Measurements from ENCODE around the gene AKAP13. TPM values are rescaled to one million over a fixed set of nuclear protein-coding genes. Genes with fewer than 3 reads are reported as not detected.
"Not testable (repeated sequence)": the region's sequence is repeated elsewhere in the genome, so short reads cannot be mapped to it uniquely, and the experiment has no call there.

Gene AKAP13
- total and polyA plus RNA-seq, 5 donors from 2014 or later: 106 to 482 (median 112) TPM

DNA sequence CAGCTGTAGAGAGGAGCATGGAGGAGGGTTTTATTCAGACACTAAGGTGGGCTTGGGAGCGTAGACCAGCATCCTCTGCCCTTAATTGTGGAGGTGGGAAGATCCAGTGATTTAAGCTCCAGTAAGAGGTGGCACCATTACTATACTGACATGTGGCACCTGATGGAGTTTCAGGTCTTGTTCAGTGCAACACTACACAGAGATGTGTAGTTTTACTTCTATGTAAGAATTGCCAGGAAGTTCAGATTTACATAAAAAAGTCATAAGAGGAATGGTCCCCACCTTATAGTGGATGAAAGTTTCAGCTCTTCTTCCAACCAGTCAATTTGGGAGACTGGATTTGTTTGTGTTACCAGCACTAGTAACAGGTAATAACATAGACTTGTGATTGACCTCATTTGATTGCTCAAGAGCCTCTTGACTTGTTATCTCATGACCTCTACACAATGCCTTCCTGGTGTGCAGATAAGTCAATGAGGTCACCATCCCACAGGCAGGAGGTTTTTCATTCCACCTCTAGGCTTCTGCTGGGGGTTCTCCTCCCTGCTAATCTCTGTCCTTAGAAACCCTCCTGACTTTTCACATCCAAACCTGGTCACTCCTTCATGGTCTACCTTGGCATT is 33.8 kb upstream of the AKAP13 start:
- not testable (repeated sequence) for DNase-seq; H3K4me1 ChIP-seq (ENCODE audit: control insufficient read depth, insufficient read depth, low read length, poor library complexity, severe bottlenecking); H3K36me3 ChIP-seq (ENCODE audit: control insufficient read depth, insufficient read depth, low read length); H3K4me3 Mint-ChIP-seq; H3K4me1 Mint-ChIP-seq; H3K36me3 Mint-ChIP-seq; H3K27me3 Mint-ChIP-seq; H3K27me3 ChIP-seq (ENCODE audit: control insufficient read depth, insufficient read depth, low read length); H3K9me3 Mint-ChIP-seq; ATAC-seq (ENCODE audit: low read depth in 2 of 2); H3K9me3 ChIP-seq (ENCODE audit: control insufficient read depth in 2 of 2, low read length in 2 of 2); H3K4me3 ChIP-seq (ENCODE audit: low read depth, low read length); H3K27ac ChIP-seq (ENCODE audit: insufficient read depth, low read length, poor library complexity, severe bottlenecking); H3K27ac Mint-ChIP-seq

DNA sequence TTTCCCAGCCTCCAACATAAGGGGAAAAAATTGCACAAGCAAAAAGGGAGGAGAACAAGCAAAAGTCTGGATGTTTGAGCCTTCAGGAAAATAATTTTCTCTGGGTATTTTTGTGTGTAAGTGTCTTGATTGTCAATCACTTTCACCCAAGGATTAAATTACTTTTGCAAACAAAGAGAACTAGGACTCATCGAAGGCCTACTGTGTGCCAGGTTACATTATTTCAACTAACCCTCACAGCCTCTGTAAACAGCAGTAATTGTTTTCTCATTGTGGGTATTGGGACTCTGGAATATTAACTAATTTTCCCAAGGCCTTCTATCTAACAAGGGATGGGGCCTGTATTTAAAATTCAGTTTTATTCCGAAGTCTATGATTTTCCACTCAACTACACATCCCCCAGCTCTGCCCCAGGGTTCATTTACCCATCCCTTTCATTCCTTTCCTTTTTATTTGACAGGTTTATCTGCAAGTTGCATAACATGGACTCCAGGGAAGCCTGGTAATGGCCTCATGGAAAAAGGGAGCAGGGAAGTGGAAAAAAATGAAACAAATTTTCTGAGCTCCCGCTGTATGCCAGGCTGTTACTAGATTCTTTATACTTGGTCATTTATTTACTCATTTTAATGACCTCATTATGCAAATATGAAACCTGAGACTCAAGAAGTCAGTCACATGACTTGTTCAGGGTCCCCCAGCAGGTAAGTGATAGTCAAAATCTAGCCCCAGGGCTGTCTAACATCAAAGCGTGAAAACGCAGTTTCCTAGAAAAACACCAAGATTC is 32.9 kb upstream of the AKAP13 start:
- not testable (repeated sequence) for H3K9me3 Mint-ChIP-seq; H3K4me1 ChIP-seq (ENCODE audit: control insufficient read depth, insufficient read depth, low read length, poor library complexity, severe bottlenecking); H3K4me3 Mint-ChIP-seq; ATAC-seq (ENCODE audit: low read depth in 2 of 2); H3K36me3 ChIP-seq (ENCODE audit: control insufficient read depth, insufficient read depth, low read length); H3K4me3 ChIP-seq (ENCODE audit: low read depth, low read length); H3K4me1 Mint-ChIP-seq; H3K9me3 ChIP-seq (ENCODE audit: control insufficient read depth in 2 of 2, low read length in 2 of 2); H3K27me3 Mint-ChIP-seq; H3K27me3 ChIP-seq (ENCODE audit: control insufficient read depth, insufficient read depth, low read length); H3K27ac ChIP-seq (ENCODE audit: insufficient read depth, low read length, poor library complexity, severe bottlenecking); DNase-seq; H3K36me3 Mint-ChIP-seq; H3K27ac Mint-ChIP-seq

DNA sequence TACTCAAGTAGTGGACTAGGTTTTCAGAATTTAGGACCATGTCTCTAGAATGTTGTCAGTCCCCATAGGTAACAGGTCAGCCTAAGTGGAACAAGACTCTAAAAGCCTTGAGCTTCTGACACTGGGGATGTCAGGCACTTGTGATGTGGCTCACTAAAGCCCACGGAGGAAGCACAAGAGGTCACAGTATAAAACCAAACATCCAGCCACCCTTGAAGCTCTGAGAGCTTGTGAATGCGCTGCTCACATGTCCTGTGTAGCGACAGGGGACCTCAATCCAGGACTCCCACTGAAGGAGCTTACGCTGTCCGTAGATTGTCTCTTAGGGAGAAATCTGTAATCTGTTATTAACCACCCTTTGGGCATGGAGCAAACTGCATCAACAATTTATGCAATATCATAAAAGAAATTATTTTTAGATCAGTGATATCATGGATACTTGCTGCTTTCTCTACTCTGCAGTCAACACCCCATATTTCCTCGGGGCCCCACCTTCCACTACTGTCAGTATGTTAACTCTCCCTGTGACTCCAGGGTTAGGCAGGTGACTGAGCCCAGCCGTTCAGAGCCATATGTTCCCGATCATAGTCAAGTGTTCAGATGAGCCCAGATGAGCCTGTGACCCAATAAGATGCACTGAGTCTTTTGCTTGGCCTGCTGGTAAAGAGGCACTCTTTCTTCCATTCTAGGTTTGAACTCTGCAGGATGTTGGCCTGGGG is 32.2 kb upstream of the AKAP13 start:
- H3K4me1 Mint-ChIP-seq; H3K4me3 Mint-ChIP-seq; DNase-seq; H3K27me3 ChIP-seq (ENCODE audit: control insufficient read depth, insufficient read depth, low read length); ATAC-seq (ENCODE audit: low read depth in 2 of 2); H3K36me3 Mint-ChIP-seq; H3K27ac ChIP-seq (ENCODE audit: insufficient read depth, low read length, poor library complexity, severe bottlenecking); H3K27me3 Mint-ChIP-seq; H3K9me3 ChIP-seq (ENCODE audit: control insufficient read depth in 2 of 2, low read length in 2 of 2); H3K36me3 ChIP-seq (ENCODE audit: control insufficient read depth, insufficient read depth, low read length); H3K4me3 ChIP-seq (ENCODE audit: low read depth, low read length); H3K4me1 ChIP-seq (ENCODE audit: control insufficient read depth, insufficient read depth, low read length, poor library complexity, severe bottlenecking); H3K9me3 Mint-ChIP-seq: not testable (repeated sequence)
- peak overlapping the region in 1 of 3 donors; percentile 29 for H3K27ac Mint-ChIP-seq

DNA sequence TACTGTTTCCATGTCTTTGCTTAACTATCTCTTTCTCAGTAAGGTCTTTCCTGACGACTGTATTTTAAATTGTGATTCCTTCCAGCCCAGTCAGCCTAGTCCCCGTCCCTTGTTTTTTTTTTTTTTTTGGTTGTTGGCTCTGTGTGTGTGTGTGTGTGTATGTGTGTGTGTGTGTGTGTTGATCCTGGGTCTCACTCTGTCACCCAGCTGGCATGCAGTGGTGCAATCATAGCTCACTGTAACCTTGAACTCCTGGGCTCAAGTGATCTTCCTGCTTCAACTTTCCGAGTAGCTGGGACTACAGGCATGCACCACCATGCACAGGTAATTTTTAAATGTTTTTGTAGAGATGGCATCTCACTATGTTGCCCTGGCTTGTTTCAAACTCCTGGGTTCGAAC is 31.3 kb upstream of the AKAP13 start:
- H3K27me3 Mint-ChIP-seq; ATAC-seq (ENCODE audit: low read depth in 2 of 2); H3K9me3 ChIP-seq (ENCODE audit: control insufficient read depth in 2 of 2, low read length in 2 of 2); DNase-seq; H3K36me3 Mint-ChIP-seq; H3K27me3 ChIP-seq (ENCODE audit: control insufficient read depth, insufficient read depth, low read length); H3K27ac Mint-ChIP-seq; H3K9me3 Mint-ChIP-seq; H3K27ac ChIP-seq (ENCODE audit: insufficient read depth, low read length, poor library complexity, severe bottlenecking); H3K4me1 Mint-ChIP-seq; H3K4me3 Mint-ChIP-seq; H3K4me3 ChIP-seq (ENCODE audit: low read depth, low read length); H3K36me3 ChIP-seq (ENCODE audit: control insufficient read depth, insufficient read depth, low read length); H3K4me1 ChIP-seq (ENCODE audit: control insufficient read depth, insufficient read depth, low read length, poor library complexity, severe bottlenecking): not testable (repeated sequence)

DNA sequence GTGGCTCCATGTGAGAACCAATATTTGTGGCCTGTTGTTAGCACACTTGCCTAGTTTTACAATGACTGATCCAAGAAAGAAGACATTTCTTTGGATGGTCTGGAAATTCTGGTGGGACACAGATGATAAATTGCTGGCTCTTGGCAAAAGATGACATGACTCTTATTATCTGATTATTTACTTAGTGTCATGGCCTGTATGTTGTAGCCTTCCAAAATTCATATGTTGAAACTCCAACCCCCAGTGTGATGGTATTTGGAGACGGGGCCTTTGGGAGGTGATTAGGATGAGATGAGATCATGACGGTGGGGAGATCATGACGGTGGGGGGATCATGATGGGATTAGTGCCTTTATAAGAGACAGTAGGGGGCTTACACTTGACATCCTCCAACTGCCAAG is 30.0 kb upstream of the AKAP13 start:
- ATAC-seq (ENCODE audit: low read depth in 2 of 2) (no peak), DNase-seq (no peak)
- Mint-ChIP-seq H3K27ac (no peak overlapping the region), H3K27me3 (no peaks in the 10 kb centered on the region), H3K9me3 (no peaks in the 10 kb centered on the region), H3K36me3 (no peaks in the 10 kb centered on the region), H3K4me1 (peaks cover 0 to 4% (median 1%) of the 10 kb centered on the region in 4 donors), H3K4me3 (no peak overlapping the region)
- Histone ChIP-seq H3K27me3 (ENCODE audit: control insufficient read depth, insufficient read depth, low read length) (no peaks in the 10 kb centered on the region), H3K27ac (ENCODE audit: insufficient read depth, low read length, poor library complexity, severe bottlenecking) (no peak overlapping the region), H3K4me1 (ENCODE audit: control insufficient read depth, insufficient read depth, low read length, poor library complexity, severe bottlenecking) (no peaks in the 10 kb centered on the region), H3K9me3 (ENCODE audit: control insufficient read depth in 2 of 2, low read length in 2 of 2) (no peaks in the 10 kb centered on the region), H3K4me3 (ENCODE audit: low read depth, low read length) (no peak overlapping the region), H3K36me3 (ENCODE audit: control insufficient read depth, insufficient read depth, low read length) (no peaks in the 10 kb centered on the region)

DNA sequence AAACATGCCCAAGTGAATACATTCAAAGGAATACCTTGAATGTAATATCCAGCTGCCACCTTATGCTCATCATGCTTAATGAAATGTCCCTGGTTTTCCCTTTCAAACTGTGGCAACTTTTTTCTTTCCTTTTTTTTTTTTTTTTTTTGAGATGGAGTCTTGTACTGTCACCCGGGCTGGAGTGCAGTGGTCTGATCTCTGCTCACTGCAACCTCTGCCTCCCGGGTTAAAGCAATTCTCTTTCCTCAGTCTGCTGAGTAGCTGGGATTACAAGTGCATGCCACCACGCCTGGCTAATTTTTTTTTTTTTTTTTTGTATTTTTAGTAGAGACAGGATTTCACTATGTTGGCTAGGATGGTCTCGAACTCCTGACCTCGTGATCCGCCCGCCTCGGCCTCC is 28.9 kb upstream of the AKAP13 start:
- not testable (repeated sequence) for H3K27ac ChIP-seq (ENCODE audit: insufficient read depth, low read length, poor library complexity, severe bottlenecking); ATAC-seq (ENCODE audit: low read depth in 2 of 2); H3K4me1 Mint-ChIP-seq; DNase-seq; H3K9me3 Mint-ChIP-seq; H3K27me3 Mint-ChIP-seq; H3K36me3 ChIP-seq (ENCODE audit: control insufficient read depth, insufficient read depth, low read length); H3K4me3 ChIP-seq (ENCODE audit: low read depth, low read length); H3K27ac Mint-ChIP-seq; H3K4me3 Mint-ChIP-seq; H3K27me3 ChIP-seq (ENCODE audit: control insufficient read depth, insufficient read depth, low read length); H3K4me1 ChIP-seq (ENCODE audit: control insufficient read depth, insufficient read depth, low read length, poor library complexity, severe bottlenecking); H3K9me3 ChIP-seq (ENCODE audit: control insufficient read depth in 2 of 2, low read length in 2 of 2); H3K36me3 Mint-ChIP-seq

DNA sequence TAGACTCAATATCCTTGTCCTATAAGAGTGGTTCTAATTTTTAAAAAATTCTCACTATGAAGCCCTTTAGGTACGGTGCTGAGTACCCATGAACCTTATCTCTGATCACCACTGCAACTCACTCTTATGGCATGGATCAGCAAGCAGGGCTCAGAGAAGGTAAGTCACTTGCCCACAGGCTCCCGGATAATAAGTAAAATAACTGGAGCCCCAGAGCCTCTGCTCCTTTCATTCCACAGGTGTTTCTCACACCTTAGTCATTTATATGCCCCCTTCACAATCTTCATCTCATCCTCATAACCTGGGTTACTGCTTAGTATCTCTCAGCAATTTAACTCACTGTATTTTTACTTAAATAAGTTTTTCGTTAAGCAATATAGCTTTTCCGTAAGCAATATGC is 28.4 kb upstream of the AKAP13 start:
- Mint-ChIP-seq H3K27ac (no peak overlapping the region), H3K4me3 (no peak overlapping the region), H3K4me1 (peaks cover 0 to 4% (median 0%) of the 10 kb centered on the region in 4 donors), H3K27me3 (no peaks in the 10 kb centered on the region), H3K9me3 (no peaks in the 10 kb centered on the region), H3K36me3 (no peaks in the 10 kb centered on the region)
- Histone ChIP-seq H3K4me1 (ENCODE audit: control insufficient read depth, insufficient read depth, low read length, poor library complexity, severe bottlenecking) (no peaks in the 10 kb centered on the region), H3K4me3 (ENCODE audit: low read depth, low read length) (no peak overlapping the region), H3K27ac (ENCODE audit: insufficient read depth, low read length, poor library complexity, severe bottlenecking) (no peak overlapping the region), H3K36me3 (ENCODE audit: control insufficient read depth, insufficient read depth, low read length) (no peaks in the 10 kb centered on the region), H3K9me3 (ENCODE audit: control insufficient read depth in 2 of 2, low read length in 2 of 2) (no peaks in the 10 kb centered on the region), H3K27me3 (ENCODE audit: control insufficient read depth, insufficient read depth, low read length) (no peaks in the 10 kb centered on the region)
- ATAC-seq (ENCODE audit: low read depth in 2 of 2): no peak
- no peak for DNase-seq
